HG03108 (cell line): Measurements from ENCODE around the gene NKIRAS1.

Experiments
- ATAC-seq: cut with Tn5 transposase; IDR thresholded peaks from one replicate; pipeline ENCODE4 v1.9.1; 2021; ENCODE audit warnings: moderate library complexity; ENCODE audit not compliant: unreplicated experiment

NKIRAS1 gene

DNA sequence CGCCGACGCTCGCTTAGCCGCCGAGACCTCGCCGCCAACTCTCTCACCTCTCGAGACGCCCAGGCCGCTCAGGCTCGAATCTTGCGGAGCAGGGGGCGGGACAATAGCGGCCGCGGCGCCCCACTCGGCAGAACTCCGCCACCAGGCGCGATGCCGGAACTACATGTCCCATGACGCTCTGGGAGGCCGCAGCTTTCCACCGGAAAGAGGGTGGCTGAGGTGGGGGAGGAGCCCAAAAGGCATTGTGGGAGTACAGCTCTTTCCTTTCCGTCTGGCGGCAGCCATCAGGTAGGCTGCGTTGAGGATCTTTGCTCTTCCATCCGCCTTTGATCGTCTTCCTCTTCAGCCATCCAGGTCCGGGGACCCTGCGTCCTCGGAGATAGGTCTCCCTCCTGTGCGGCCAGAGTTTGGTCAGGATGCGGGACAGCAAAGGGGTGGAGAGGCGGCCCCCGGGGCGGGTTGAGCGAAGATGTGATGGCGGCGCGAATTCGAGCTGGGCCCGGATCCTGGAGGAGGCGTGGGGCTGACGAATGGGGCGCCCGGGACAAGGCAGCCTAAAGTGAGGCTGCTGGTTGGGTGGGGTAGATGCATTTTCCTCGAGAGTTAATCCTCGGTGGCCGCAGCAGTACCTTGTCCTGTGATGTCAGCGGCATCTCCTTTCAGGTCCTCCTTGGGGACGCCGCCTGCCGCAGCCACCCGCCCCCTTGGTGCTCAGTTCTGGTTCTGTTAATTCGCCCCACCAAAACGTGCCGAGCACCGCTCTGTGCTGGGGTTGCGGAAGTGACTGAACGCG lies at the start of gene NKIRAS1, which contains the start of gene RPL15:
Gene NKIRAS1, minus strand, starts transcription at position 105 of the 793 bp plus-strand sequence. CDS start 6,086 bp downstream, outside the sequence.
Gene RPL15, plus strand, starts transcription at position 247 of the 793 bp plus-strand sequence. CDS start 728 bp downstream, outside the sequence.
- ATAC-seq: peak; percentile 96

GRCh38 chr3:23966328-23966727 lies 49.5 kb upstream of the NKIRAS1 start:
- no peak for ATAC-seq

GRCh38 chr3:23964537-23965235 lies 47.9 kb upstream of the NKIRAS1 start:
- no peak for ATAC-seq

DNA sequence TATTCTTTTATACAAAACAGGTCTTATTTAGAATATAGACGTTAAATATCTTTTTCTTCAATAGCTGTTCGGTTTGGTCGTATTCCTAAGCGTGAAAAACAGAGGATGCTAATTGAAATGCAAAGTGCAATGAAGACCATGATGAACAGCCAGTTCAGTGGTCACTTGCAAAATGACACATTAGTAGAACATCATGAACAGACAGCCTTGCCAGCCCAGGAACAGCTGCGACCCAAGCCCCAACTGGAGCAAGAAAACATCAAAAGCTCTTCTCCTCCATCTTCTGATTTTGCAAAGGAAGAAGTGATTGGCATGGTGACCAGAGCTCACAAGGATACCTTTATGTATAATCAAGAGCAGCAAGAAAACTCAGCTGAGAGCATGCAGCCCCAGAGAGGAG lies 45.1 kb upstream of the NKIRAS1 start:
- no peak for ATAC-seq

DNA sequence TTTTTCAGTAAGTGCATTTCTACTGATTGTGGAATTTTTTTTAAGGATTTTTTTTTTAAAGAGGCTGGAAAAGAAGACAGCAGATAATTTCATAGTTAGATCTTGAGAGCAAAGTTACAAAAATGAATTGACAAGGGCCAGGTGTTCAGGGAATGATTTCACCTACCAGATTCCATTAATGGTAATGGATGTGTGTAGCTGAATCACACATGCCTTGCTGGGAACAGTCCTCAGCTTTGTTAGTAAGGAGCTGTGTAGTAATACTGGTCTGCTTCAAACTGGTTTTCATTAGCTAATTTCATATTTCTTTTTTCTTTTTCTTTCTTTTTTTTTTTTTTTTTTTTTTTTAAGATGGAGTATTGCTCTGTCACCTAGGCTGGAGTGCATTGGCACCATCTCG lies 44.3 kb upstream of the NKIRAS1 start:
- ATAC-seq: no peak

GRCh38 chr3:23960649-23961048 lies 43.9 kb upstream of the NKIRAS1 start:
- ATAC-seq: no peak

DNA sequence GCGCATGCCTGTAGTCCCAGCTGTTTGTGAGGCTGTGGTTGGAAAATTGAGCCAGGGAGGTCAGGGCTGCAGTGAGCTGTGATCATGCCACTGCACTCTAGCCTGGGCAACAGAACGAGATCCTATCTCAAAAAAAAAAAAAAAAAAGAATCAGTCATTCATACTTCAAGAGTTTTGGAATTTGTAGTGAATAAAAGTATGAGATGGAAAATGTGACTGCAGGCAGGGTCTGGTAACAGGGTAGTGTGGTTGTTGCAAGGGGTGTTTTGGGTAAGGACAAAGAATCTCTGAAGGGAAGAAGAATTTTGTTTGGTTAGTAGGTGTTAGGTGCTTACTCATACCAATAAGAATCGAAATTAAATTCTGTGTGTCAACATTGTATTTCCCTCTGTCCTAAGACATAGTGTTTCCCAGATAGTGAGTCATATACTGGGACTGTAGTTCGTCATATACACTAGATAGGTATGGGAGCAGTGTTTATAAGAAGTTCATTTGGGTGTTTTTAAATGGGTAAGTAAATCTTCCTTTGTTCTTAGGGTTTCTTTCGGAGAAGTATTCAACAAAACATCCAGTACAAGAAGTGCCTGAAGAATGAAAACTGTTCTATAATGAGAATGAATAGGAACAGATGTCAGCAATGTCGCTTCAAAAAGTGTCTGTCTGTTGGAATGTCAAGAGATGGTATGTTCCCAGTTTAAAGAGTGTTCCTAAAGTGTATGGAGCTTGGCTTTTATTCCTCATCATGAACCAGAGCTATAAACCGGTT lies 42.5 kb upstream of the NKIRAS1 start:
- ATAC-seq: no peak

DNA sequence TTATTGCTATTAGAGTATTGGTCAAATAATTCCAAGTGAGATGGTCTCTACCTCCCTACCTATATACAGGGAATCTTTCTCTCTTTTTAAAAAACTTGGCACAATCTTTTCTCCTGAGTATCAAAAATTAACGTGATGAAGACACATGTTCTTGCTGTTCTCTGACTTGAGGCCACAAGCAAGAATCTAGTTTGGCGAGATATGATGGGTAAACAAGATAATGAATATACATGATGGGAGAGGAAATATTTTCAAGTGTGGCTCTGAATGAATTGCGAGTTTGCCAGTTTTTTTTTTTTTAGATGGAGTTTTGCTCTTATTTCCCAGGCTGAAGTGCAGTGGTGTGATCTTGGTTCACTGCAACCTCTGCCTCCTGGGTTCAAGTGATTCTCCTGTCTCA lies 39.9 kb upstream of the NKIRAS1 start:
- no peak for ATAC-seq

GRCh38 chr3:23954144-23954543 lies 37.4 kb upstream of the NKIRAS1 start:
- ATAC-seq: no peak

GRCh38 chr3:23953523-23953922 lies 36.7 kb upstream of the NKIRAS1 start:
- no peak for ATAC-seq

- ATAC-seq: peak; percentile 46
These were observed 35.9 kb upstream of the NKIRAS1 start for GRCh38 chr3:23952646-23953045.

- peak; percentile 33 for ATAC-seq
These were observed 33.5 kb upstream of the NKIRAS1 start for GRCh38 chr3:23950293-23950692.

GRCh38 chr3:23949784-23950183 lies 33.0 kb upstream of the NKIRAS1 start:
- ATAC-seq: peak; percentile 25

DNA sequence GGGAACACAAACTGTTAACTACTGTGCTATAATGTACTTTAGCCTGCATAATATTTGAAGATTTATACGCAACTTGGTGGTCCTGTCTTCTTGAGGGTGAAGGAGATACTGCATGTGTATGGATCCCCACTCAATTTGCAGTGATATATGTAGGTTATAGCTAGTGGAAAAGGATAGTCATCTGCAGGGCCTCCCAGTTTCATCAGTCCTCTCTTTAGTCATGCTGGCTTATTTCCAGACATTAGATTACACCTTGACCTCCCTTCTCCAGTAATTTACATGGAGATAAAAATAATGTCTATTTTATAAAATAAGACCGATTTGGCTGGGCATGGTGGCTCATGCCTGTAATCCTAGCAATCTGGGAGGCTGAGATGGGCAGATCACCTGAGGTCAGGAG lies 32.0 kb upstream of the NKIRAS1 start:
- no peak for ATAC-seq

DNA sequence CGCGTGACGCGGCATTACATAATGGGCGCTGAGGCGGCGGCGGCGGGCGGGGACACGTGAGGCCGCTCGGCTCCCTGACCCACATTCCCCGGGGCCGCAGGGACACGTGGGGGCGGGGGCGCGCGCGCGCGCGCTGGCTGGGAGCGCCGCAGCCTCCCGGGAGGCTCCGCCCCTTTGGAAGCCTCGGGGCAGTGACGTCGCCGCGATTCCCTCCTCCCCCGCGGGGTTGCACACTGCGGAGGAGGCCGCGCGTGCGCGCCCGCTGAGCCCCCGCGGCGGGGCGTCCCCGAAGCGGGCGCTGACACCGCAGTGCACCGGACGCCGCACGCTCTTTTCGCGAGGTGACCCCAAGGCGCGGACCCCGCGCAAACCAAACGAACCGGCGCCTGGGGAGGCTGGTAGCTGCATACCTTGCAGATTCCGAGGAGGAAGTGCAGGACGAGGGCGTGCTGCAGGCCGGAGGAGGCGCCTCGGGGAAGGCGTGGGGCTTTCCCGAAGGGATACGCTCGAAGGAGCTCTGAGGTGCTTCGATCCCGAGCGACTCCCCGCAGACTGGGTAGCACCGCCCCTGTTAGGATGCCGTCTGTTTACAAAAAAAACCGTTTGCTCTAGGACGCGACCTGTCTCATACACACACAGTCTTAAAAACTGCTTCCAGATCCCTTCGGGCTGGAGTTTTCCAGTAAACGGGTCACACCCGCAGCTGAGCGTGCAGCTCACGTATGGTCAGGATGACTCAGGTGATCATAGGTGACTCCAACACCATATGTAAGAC lies 29.3 kb upstream of the NKIRAS1 start:
- peak; percentile 67 for ATAC-seq

DNA sequence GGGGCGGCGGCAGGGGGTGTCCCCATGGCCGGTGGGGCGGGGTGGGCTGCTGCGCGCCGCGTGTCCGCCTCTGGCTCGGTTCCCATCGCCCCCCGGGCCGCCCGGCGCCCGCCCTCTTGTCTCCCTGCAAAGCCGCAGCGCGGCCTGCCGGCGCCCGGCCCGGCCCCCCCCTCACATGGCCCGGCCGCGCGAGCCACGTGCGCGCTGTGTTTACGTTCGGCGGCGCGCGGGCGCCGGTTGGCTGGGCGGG lies 28.8 kb upstream of the NKIRAS1 start:
- no peak for ATAC-seq

- ATAC-seq: peak; percentile 50
These were observed 28.3 kb upstream of the NKIRAS1 start, which contains the start of gene NR1D2 for GRCh38 chr3:23944861-23945662. TSS of gene NR1D2 (plus strand) at chr3:23945286. CDS start at chr3:23945579, 293 bp downstream.

GRCh38 chr3:23944007-23944783 lies 27.4 kb upstream of the NKIRAS1 start:
- no peak for ATAC-seq

- no peak for ATAC-seq
These were observed 25.8 kb upstream of the NKIRAS1 start for GRCh38 chr3:23942546-23942945.
